Esophagus muscularis mucosa (tissue), 4 donors: ENCODE results near the gene MCM9.

ENCODE experiments used
- EP300 ChIP-seq: sonication (generic); formaldehyde crosslinking; IDR thresholded peaks from one replicate; pipeline ENCODE4 v1.6.1; 2017; ENCODE audit warnings: antibody characterized with exemption
- POLR2A ChIP-seq: fragments of 450-650 bp; IDR thresholded peaks from one replicate; pipeline ENCODE4 v1.6.1; 2017; ENCODE audit warnings: antibody characterized with exemption, moderate library complexity, mild to moderate bottlenecking, low read depth
- POLR2AphosphoS5 ChIP-seq, 2 donors: sonication (generic); formaldehyde crosslinking; IDR thresholded peaks; one replicate each; pipeline ENCODE4 v1.6.1; 2017; ENCODE audit warnings: antibody characterized with exemption in 2 of 2
- TF ChIP-seq, protein P1 (sequence below), 3 experiments: fragments of 200-600 bp in 2 of 3; fragments of 450-650 bp in 1 of 3; sonication (generic) in 2 of 3; IDR thresholded peaks; one replicate each; pipeline ENCODE4 v1.5.1; 2017 to 2019; ENCODE audit warnings: antibody characterized with exemption in 3 of 3, mild to moderate bottlenecking in 2 of 3, moderate library complexity in 1 of 3

DNA sequence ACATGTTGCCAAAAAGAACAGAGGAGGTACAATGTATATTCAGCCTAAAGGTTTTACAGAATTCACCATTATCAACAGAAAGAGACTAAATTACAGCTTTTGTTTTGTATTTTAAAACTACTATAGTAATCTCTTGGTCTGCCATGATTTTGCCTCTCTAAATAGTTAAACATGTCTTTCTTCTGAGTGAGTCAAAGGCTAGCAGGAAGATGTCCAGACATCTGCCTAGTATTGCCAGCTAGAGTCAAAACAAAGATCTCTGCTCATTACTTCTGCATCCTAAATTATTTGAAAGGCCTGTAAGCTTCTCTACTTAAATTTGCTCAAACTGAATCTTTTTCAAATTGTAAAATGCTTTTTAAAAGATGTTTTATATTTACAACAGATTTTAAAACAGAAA lies 32.2 kb downstream of the MCM9 start:
- TF ChIP-seq POLR2A (no peak), POLR2AphosphoS5 (IDR thresholded peaks at IDR 0.05) (no peak), EP300 (no peak)
- TF ChIP-seq, protein P1, sequence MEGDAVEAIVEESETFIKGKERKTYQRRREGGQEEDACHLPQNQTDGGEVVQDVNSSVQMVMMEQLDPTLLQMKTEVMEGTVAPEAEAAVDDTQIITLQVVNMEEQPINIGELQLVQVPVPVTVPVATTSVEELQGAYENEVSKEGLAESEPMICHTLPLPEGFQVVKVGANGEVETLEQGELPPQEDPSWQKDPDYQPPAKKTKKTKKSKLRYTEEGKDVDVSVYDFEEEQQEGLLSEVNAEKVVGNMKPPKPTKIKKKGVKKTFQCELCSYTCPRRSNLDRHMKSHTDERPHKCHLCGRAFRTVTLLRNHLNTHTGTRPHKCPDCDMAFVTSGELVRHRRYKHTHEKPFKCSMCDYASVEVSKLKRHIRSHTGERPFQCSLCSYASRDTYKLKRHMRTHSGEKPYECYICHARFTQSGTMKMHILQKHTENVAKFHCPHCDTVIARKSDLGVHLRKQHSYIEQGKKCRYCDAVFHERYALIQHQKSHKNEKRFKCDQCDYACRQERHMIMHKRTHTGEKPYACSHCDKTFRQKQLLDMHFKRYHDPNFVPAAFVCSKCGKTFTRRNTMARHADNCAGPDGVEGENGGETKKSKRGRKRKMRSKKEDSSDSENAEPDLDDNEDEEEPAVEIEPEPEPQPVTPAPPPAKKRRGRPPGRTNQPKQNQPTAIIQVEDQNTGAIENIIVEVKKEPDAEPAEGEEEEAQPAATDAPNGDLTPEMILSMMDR (IDR thresholded peaks at IDR 0.05), result no peak
